SHP77 (cell line): ENCODE data around the gene GTF2H2.
"Not testable (repeated sequence)": the region's sequence is repeated elsewhere in the genome, so short reads cannot be mapped to it uniquely, and the experiment has no call there.

Experiments
- DNase-seq, 2 experiments: peaks; one replicate each; lab custom pipeline; 2025; lab: John Stamatoyannopoulos, UW

GTF2H2 gene

GRCh38 chr5:71067262-71067928, at the start of gene GTF2H2:
TSS of gene GTF2H2 (minus strand) at chr5:71067676. CDS start at chr5:71062763, 4,913 bp downstream.
- DNase-seq = not testable (repeated sequence)

- DNase-seq = not testable (repeated sequence)
Observed at GRCh38 chr5:71109730-71110275, 42.3 kb upstream of the GTF2H2 start.

GRCh38 chr5:71099996-71100395, 32.5 kb upstream of the GTF2H2 start:
- DNase-seq = not testable (repeated sequence)

- not testable (repeated sequence) for DNase-seq
Observed at GRCh38 chr5:71097930-71098203, 30.4 kb upstream of the GTF2H2 start.

- DNase-seq = not testable (repeated sequence)
Observed at GRCh38 chr5:71097173-71097929, 29.9 kb upstream of the GTF2H2 start.

GRCh38 chr5:71089773-71090172, 22.3 kb upstream of the GTF2H2 start:
- not testable (repeated sequence) for DNase-seq

GRCh38 chr5:71088754-71089153, 21.3 kb upstream of the GTF2H2 start:
- not testable (repeated sequence) for DNase-seq

GRCh38 chr5:71086145-71086544, 18.7 kb upstream of the GTF2H2 start:
- DNase-seq = not testable (repeated sequence)

GRCh38 chr5:71084280-71085063, 17.0 kb upstream of the GTF2H2 start:
- not testable (repeated sequence) for DNase-seq

- not testable (repeated sequence) for DNase-seq
Observed at GRCh38 chr5:71082898-71083297, 15.4 kb upstream of the GTF2H2 start.

- not testable (repeated sequence) for DNase-seq
Observed at GRCh38 chr5:71082340-71082739, 14.9 kb upstream of the GTF2H2 start.

GRCh38 chr5:71061322-71061721, 6.2 kb downstream of the GTF2H2 start:
- not testable (repeated sequence) for DNase-seq

- DNase-seq = not testable (repeated sequence)
Observed at GRCh38 chr5:71059426-71059825, 8.1 kb downstream of the GTF2H2 start.

GRCh38 chr5:71044808-71045207, 22.7 kb downstream of the GTF2H2 start:
- DNase-seq = not testable (repeated sequence)

GRCh38 chr5:71044128-71044527, 23.3 kb downstream of the GTF2H2 start:
- not testable (repeated sequence) for DNase-seq

- not testable (repeated sequence) for DNase-seq
Observed at GRCh38 chr5:71031046-71031776, 36.3 kb downstream of the GTF2H2 start.

GRCh38 chr5:71025289-71025953, 42.1 kb downstream of the GTF2H2 start, which contains the start of gene NAIP:
TSS of gene NAIP (minus strand) at chr5:71025339. CDS start at chr5:71012915, 12,424 bp downstream.
- DNase-seq = not testable (repeated sequence)

- DNase-seq = not testable (repeated sequence)
Observed at GRCh38 chr5:71020643-71021042, 46.8 kb downstream of the GTF2H2 start.

- DNase-seq = not testable (repeated sequence)
Observed at GRCh38 chr5:71018376-71019005, 49.0 kb downstream of the GTF2H2 start.

GRCh38 chr5:71014176-71014575, 53.3 kb downstream of the GTF2H2 start:
- no peak for DNase-seq
